ENCODE data around the gene NDUFS4.

- TF ChIP-seq EZH2 (IDR thresholded peaks at IDR 0.05; ENCODE audit: borderline replicate concordance, low read depth, low read length) (no peak), BRF1 (IDR thresholded peaks at IDR 0.05; ENCODE audit: borderline replicate concordance, extremely low read depth, insufficient read length) (no peak), FOXM1 (IDR thresholded peaks at IDR 0.05; ENCODE audit: low read depth) (no peak), FOXM1 (CRISPR knock-in tag; IDR thresholded peaks at IDR 0.05; ENCODE audit: low read depth) (no peak), BHLHE40 (IDR thresholded peaks at IDR 0.05; ENCODE audit: low read length) (no peak), ZSCAN29 (IDR thresholded peaks at IDR 0.05) (no peak), POLR2AphosphoS5 (IDR thresholded peaks at IDR 0.05; ENCODE audit: control insufficient read depth, insufficient read depth, low read depth, low read length) (no peak)
These were observed 8.4 kb downstream of the NDUFS4 start for GRCh38 chr5:53568871-53569270.
